Left lung (tissue), 10 donors: ENCODE data around the gene LDLRAD3. TPM values are rescaled to one million over a fixed set of nuclear protein-coding genes. Genes with fewer than 3 reads are reported as not detected.

ENCODE experiments used
- ATAC-seq: fragments of 200-7000 bp; cut with Tn5 transposase; one replicate; pipeline ENCODE4 v1.9.1; 2020; ENCODE audit warnings: moderate library complexity
- DNase-seq, 4 donors: peaks; one replicate each; pipeline ENCODE4 v3.0.0-alpha.2; 2013 to 2020
- H3K27ac ChIP-seq, 2 donors: fragments of 200-600 bp; sonication (generic) in 1 of 2; one replicate each; pipeline versions ENCODE4 v1.5.0 to v1.8.0; 2020 to 2021
- H3K27me3 ChIP-seq, 2 donors: fragments of 200-600 bp; sonication (generic) in 1 of 2; one replicate each; pipeline versions ENCODE4 v1.5.0 to v1.8.0; 2020 to 2021
- H3K36me3 ChIP-seq, 2 donors: fragments of 200-600 bp; sonication (generic) in 1 of 2; one replicate each; pipeline versions ENCODE4 v1.5.0 to v1.8.0; 2020 to 2021
- H3K4me1 ChIP-seq, 2 donors: fragments of 200-600 bp; one replicate each; pipeline ENCODE4 v1.8.0; 2021
- H3K4me3 ChIP-seq, 2 donors: fragments of 200-600 bp; sonication (generic) in 1 of 2; one replicate each; pipeline versions ENCODE4 v1.5.0 to v1.8.0; 2020 to 2021; ENCODE audit warnings: mild to moderate bottlenecking in 1 of 2
- H3K9me3 ChIP-seq, 2 donors: fragments of 200-600 bp; sonication (generic) in 1 of 2; one replicate each; pipeline versions ENCODE4 v1.5.0 to v1.8.0; 2020 to 2021
- CTCF ChIP-seq, 2 donors: fragments of 200-600 bp; sonication (generic) in 1 of 2; IDR thresholded peaks; one replicate each; pipeline versions ENCODE4 v1.5.0 to v1.8.0; 2021; ENCODE audit warnings: antibody characterized with exemption in 2 of 2
- intact Hi-C, 2 donors: fragments of 100-400 bp; cut with DNase I; formaldehyde crosslinking; loops; one replicate each; pipeline versions ENCODE4 v1.11.2 to v1.14.2; 2022
- polyA plus RNA-seq, 6 donors: library from polyadenylated mRNA; unstranded; fragments of 120-200 nt; gene quantifications; one replicate each; pipeline ENCODE4 v1.2.1, GENCODE V29; 2013; ENCODE audit not compliant: insufficient read length in 6 of 6
- total RNA-seq, 2 donors: library from RNA; stranded (reverse); fragmentation: NEBNext Ultra II Directional; extraction: Animal tissue kit (Norgen Biotek cat#: 25700); gene quantifications; one replicate each; pipeline ENCODE4 v1.2.1, GENCODE V29; 2021
- donor health status: DM: no; HTN: yes; CAD: no.
- donor health status: DM: no; HTN: no; CAD: no.

LDLRAD3 gene
- total and polyA plus RNA-seq, 8 donors = 7.1 to 18.2 (median 16.8) TPM

- Histone ChIP-seq H3K27me3 (peaks cover 0 to 8% of the 10 kb centered on the region in 2 donors), H3K27ac (no peak overlapping the region), H3K4me3 (no peak overlapping the region), H3K4me1 (peaks cover 0 to 3% of the 10 kb centered on the region in 2 donors), H3K36me3 (no peaks in the 10 kb centered on the region), H3K9me3 (no peaks in the 10 kb centered on the region)
- intact Hi-C loops = no loop called here
- no peak for TF ChIP-seq CTCF (IDR thresholded peaks at IDR 0.05)
- DNase-seq (no peak), ATAC-seq (no peak)
These were observed 27.6 kb upstream of the LDLRAD3 start for GRCh38 chr11:35916270-35916669.

- Histone ChIP-seq H3K4me1 (peaks cover 0 to 3% of the 10 kb centered on the region in 2 donors), H3K36me3 (no peaks in the 10 kb centered on the region), H3K27me3 (peaks cover 0 to 9% of the 10 kb centered on the region in 2 donors), H3K4me3 (no peak overlapping the region), H3K27ac (no peak overlapping the region), H3K9me3 (no peaks in the 10 kb centered on the region)
- intact Hi-C loops = no loop called here
- DNase-seq (no peak), ATAC-seq (no peak)
- no peak for TF ChIP-seq CTCF (IDR thresholded peaks at IDR 0.05)
These were observed 26.2 kb upstream of the LDLRAD3 start for GRCh38 chr11:35917676-35918075.

GRCh38 chr11:35918716-35919115, 25.1 kb upstream of the LDLRAD3 start:
- intact Hi-C loops = no loop called here
- DNase-seq = no peak
- Histone ChIP-seq H3K27me3 (peaks cover 0 to 9% of the 10 kb centered on the region in 2 donors), H3K36me3 (no peaks in the 10 kb centered on the region), H3K4me3 (no peak overlapping the region), H3K4me1 (peaks cover 0 to 8% of the 10 kb centered on the region in 2 donors), H3K27ac (no peak overlapping the region), H3K9me3 (no peaks in the 10 kb centered on the region)
- ATAC-seq = no peak
- no peak for TF ChIP-seq CTCF (IDR thresholded peaks at IDR 0.05)

DNA sequence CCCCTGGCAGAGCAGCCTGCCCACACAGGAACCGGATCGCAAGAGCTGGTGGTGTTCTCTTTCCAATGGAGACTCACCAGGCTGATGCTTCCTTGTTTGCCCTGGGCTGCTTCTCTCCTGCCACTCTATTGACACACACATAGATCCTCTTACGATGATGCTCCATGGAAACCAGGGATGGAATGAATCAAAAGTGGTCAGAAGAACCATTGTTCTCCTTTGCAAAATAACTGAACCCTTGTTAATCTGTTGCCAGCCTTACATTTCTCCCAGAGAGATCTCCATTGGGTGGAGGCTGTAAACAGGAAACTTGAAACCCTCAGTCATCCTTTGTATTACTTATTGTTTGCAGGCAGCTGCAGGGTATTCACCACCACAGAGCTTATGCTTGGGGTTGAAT, 24.6 kb upstream of the LDLRAD3 start:
- intact Hi-C loops = no loop called here
- ATAC-seq = no peak
- H3K27me3 ChIP-seq = peaks cover 0 to 9% of the 10 kb centered on the region in 2 donors
- no peak for TF ChIP-seq CTCF (IDR thresholded peaks at IDR 0.05)
- H3K9me3 ChIP-seq = no peaks in the 10 kb centered on the region
- DNase-seq = no peak
- H3K4me3 ChIP-seq = no peak overlapping the region
- H3K4me1 ChIP-seq = peaks cover 0 to 8% of the 10 kb centered on the region in 2 donors
- no peaks in the 10 kb centered on the region for H3K36me3 ChIP-seq
- no peak overlapping the region for H3K27ac ChIP-seq

GRCh38 chr11:35923452-35923851, 20.4 kb upstream of the LDLRAD3 start:
- TF ChIP-seq CTCF (IDR thresholded peaks at IDR 0.05) = no peak
- DNase-seq = no peak
- Histone ChIP-seq H3K27me3 (peaks cover 0 to 9% of the 10 kb centered on the region in 2 donors), H3K9me3 (no peaks in the 10 kb centered on the region), H3K36me3 (no peaks in the 10 kb centered on the region), H3K27ac (peak overlapping the region in 1 of 2 donors; percentile 7), H3K4me3 (no peak overlapping the region), H3K4me1 (peaks cover 0 to 22% of the 10 kb centered on the region in 2 donors)
- ATAC-seq = no peak
- intact Hi-C loops = no loop called here
